Germinal center (tissue), 1 donor: ENCODE results near the gene BARX1.
"Not testable (repeated sequence)": the region's sequence is repeated elsewhere in the genome, so short reads cannot be mapped to it uniquely, and the experiment has no call there.

Experiments
- DNase-seq: peaks from one replicate; pipeline ENCODE4 v3.0.0; 2012; ENCODE audit warnings: mixed read lengths, low spot score

Gene BARX1

GRCh38 chr9:93951655-93952118 lies 3.5 kb downstream of the BARX1 start:
- DNase-seq, result no peak

GRCh38 chr9:93950619-93951601 lies 4.2 kb downstream of the BARX1 start:
- no peak for DNase-seq

GRCh38 chr9:93949694-93950449 lies 5.3 kb downstream of the BARX1 start:
- DNase-seq, result no peak

GRCh38 chr9:93949073-93949693 lies 6.0 kb downstream of the BARX1 start:
- no peak for DNase-seq

- no peak for DNase-seq
These were observed 6.6 kb downstream of the BARX1 start for GRCh38 chr9:93948441-93949072.

GRCh38 chr9:93947409-93948070 lies 7.6 kb downstream of the BARX1 start:
- no peak for DNase-seq

GRCh38 chr9:93946338-93946712 lies 8.8 kb downstream of the BARX1 start:
- no peak for DNase-seq

GRCh38 chr9:93945400-93946337 lies 9.5 kb downstream of the BARX1 start:
- no peak for DNase-seq

GRCh38 chr9:93944011-93944410 lies 11.1 kb downstream of the BARX1 start:
- DNase-seq, result no peak

- no peak for DNase-seq
These were observed 13.0 kb downstream of the BARX1 start for GRCh38 chr9:93942161-93942560.

GRCh38 chr9:93941493-93941892 lies 13.7 kb downstream of the BARX1 start:
- no peak for DNase-seq

- no peak for DNase-seq
These were observed 14.2 kb downstream of the BARX1 start for GRCh38 chr9:93940951-93941350.

GRCh38 chr9:93939589-93939988 lies 15.6 kb downstream of the BARX1 start:
- DNase-seq, result not testable (repeated sequence)

GRCh38 chr9:93937193-93937592 lies 18.0 kb downstream of the BARX1 start:
- no peak for DNase-seq

- no peak for DNase-seq
These were observed 23.2 kb downstream of the BARX1 start for GRCh38 chr9:93931905-93932304.

- no peak for DNase-seq
These were observed 25.1 kb downstream of the BARX1 start for GRCh38 chr9:93930070-93930469.

GRCh38 chr9:93929231-93929630 lies 25.9 kb downstream of the BARX1 start:
- DNase-seq, result no peak

GRCh38 chr9:93922535-93922934 lies 32.6 kb downstream of the BARX1 start:
- DNase-seq, result no peak

- DNase-seq, result no peak
These were observed 34.9 kb downstream of the BARX1 start for GRCh38 chr9:93920131-93920800.

GRCh38 chr9:93918061-93918460 lies 37.1 kb downstream of the BARX1 start:
- no peak for DNase-seq
